ENCODE data around the gene WDR53. TPM values are rescaled to one million over a fixed set of nuclear protein-coding genes. Genes with fewer than 3 reads are reported as not detected.

Gene WDR53
- polyA plus RNA-seq, 1 donor from 2014 or later, result 4.3 TPM

DNA sequence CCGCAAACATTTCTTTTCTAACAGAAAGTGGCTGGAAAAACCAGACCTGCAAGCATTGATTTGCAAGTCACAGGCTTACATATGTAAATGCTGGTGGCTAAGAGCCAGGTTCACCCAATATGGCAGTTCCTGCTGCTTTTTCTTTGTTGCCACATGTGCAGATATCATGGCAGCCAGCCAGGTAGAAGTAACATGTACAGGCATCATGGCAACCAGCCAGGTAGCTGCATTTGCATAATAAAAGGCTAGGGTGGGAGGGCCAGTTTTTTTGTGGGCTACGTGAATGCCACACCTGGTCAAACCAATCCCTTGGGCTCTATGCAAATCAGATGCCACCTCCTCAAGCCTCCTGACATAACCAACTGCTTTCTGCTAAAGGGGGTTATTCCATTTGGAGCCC is 50.4 kb downstream of the WDR53 start:
- Histone ChIP-seq H3K27ac (ENCODE audit: low read length) (no peak overlapping the region), H3F3A (ENCODE audit: insufficient read depth, low read length, poor library complexity, severe bottlenecking) (no peaks in the 10 kb centered on the region), H3K79me2 (replicated peaks; ENCODE audit: insufficient read depth, low read length) (no peaks in the 10 kb centered on the region), H2AFZ (ENCODE audit: low read depth, low read length) (no peak overlapping the region), H3K27me3 (ENCODE audit: insufficient read depth, low read depth, low read length) (no peaks in the 10 kb centered on the region), H3K4me3 (ENCODE audit: low read length) (no peak overlapping the region), H3K9me3 (ENCODE audit: low read length) (peaks cover 9% of the 10 kb centered on the region), H3K9ac (ENCODE audit: low read length) (no peak overlapping the region), H4K20me1 (ENCODE audit: insufficient read depth) (no peaks in the 10 kb centered on the region), H3K4me2 (ENCODE audit: low read length) (no peak overlapping the region), H3K9me2 (ENCODE audit: insufficient read depth, low read length) (no peaks in the 10 kb centered on the region), H3K36me3 (ENCODE audit: insufficient read depth, low read length) (no peaks in the 10 kb centered on the region)
- TF ChIP-seq TAF1 (IDR thresholded peaks at IDR 0.05; ENCODE audit: low read depth), result no peak

DNA sequence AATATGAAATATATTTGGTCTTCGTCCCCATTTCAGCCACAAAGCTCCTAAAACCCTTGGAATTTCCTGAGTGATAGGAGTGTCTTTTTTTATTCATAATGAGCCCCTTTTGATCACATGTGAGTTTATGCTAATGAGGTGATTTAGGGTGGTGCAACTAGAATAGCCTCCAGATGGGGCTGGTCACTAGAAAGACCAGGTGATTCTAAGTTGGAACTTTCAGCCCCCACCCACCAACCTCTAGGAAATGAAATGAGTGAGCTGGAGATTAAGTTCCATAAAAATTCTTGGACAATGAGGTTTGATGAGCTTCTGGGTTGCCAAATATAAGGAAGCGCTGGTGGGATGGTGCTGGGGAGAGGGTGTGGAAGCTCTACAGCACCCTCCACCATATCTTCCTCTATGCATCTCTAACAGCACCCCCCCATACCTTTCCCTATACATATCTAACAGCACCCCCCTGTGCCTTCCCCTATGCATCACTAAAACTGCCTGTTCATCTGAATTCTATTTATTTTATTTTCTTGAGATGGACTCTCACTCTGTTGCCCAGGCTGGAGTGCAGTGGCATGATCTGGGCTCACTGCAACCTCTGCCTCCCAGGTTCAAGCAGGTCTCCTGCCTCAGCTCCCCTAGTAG is 51.1 kb downstream of the WDR53 start:
- H3K9ac ChIP-seq (ENCODE audit: low read length), result no peak overlapping the region
- H3F3A ChIP-seq (ENCODE audit: insufficient read depth, low read length, poor library complexity, severe bottlenecking), result no peaks in the 10 kb centered on the region
- no peaks in the 10 kb centered on the region for H3K79me2 ChIP-seq (replicated peaks; ENCODE audit: insufficient read depth, low read length)
- TF ChIP-seq, protein P1, sequence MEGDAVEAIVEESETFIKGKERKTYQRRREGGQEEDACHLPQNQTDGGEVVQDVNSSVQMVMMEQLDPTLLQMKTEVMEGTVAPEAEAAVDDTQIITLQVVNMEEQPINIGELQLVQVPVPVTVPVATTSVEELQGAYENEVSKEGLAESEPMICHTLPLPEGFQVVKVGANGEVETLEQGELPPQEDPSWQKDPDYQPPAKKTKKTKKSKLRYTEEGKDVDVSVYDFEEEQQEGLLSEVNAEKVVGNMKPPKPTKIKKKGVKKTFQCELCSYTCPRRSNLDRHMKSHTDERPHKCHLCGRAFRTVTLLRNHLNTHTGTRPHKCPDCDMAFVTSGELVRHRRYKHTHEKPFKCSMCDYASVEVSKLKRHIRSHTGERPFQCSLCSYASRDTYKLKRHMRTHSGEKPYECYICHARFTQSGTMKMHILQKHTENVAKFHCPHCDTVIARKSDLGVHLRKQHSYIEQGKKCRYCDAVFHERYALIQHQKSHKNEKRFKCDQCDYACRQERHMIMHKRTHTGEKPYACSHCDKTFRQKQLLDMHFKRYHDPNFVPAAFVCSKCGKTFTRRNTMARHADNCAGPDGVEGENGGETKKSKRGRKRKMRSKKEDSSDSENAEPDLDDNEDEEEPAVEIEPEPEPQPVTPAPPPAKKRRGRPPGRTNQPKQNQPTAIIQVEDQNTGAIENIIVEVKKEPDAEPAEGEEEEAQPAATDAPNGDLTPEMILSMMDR (IDR thresholded peaks at IDR 0.05; ENCODE audit: poor library complexity, severe bottlenecking), result no peak
- no peak for TF ChIP-seq RAD21 (conservative IDR thresholded peaks at IDR 0.05)
- H3K4me3 ChIP-seq (ENCODE audit: low read length), result no peak overlapping the region
- H3K9me2 ChIP-seq (ENCODE audit: insufficient read depth, low read length), result no peaks in the 10 kb centered on the region
- no peaks in the 10 kb centered on the region for H3K36me3 ChIP-seq (ENCODE audit: insufficient read depth, low read length)
- H3K27me3 ChIP-seq (ENCODE audit: insufficient read depth, low read depth, low read length), result no peaks in the 10 kb centered on the region
- H3K9me3 ChIP-seq (ENCODE audit: low read length), result peaks cover 9% of the 10 kb centered on the region
- H2AFZ ChIP-seq (ENCODE audit: low read depth, low read length), result no peak overlapping the region
- H3K27ac ChIP-seq (ENCODE audit: low read length), result no peak overlapping the region
- H4K20me1 ChIP-seq (ENCODE audit: insufficient read depth), result no peaks in the 10 kb centered on the region
- H3K4me2 ChIP-seq (ENCODE audit: low read length), result no peak overlapping the region

DNA sequence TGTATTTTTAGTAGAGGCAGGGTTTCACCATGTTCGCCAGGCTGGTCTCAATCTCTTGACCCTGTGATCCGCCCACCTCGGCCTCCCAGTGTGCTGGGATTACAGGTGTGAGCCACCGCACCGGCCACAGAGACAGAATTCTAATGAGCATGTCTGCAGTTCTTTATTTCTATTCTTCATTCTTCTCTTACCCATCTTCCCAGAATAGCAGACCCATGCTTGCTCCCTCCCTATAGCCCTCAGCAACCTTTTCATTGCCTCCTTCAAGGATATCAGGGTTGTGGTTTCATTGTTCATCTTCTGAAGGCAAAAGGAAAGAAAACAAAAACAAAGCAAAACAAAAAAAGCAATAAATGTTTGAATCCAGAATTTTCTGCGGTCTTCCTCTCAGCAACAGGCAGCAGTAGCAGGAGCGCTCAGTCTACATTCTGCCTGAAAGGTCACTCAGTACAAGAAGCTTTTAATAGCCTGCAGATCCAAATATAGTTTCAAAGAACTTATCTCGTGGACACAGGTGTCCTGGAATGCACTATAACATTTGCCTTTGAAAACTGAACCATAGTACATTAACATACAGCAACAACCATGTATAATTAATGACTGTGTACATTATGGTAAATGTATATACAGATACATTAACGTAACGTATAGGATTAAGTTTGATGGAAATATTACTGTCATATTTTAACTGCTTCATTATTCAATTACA is 53.3 kb downstream of the WDR53 start, which contains the start of gene SMCO1:
Gene SMCO1 (minus strand): TSS at position 434 of the 709 bp plus-strand sequence. CDS start 137 bp downstream, at position 297.
- H3K4me2 ChIP-seq (ENCODE audit: low read length), result no peak within 1 kb of the TSS
- TF ChIP-seq POLR2AphosphoS5 (IDR thresholded peaks at IDR 0.05) (no peak), RAD21 (conservative IDR thresholded peaks at IDR 0.05) (no peak), EZH2 (IDR thresholded peaks at IDR 0.05; ENCODE audit: borderline replicate concordance, insufficient read depth, low read length, poor library complexity, severe bottlenecking) (no peak), EP300 (conservative IDR thresholded peaks at IDR 0.05; ENCODE audit: poor library complexity, severe bottlenecking) (no peak), MXI1 (conservative IDR thresholded peaks at IDR 0.05; ENCODE audit: poor library complexity, severe bottlenecking) (no peak), SMC3 (conservative IDR thresholded peaks at IDR 0.05; ENCODE audit: poor library complexity) (no peak), TAF1 (IDR thresholded peaks at IDR 0.05; ENCODE audit: low read depth) (no peak)
- TF ChIP-seq, protein P1 (IDR thresholded peaks at IDR 0.05; ENCODE audit: poor library complexity, severe bottlenecking), result no peak
- TF ChIP-seq, protein P2, sequence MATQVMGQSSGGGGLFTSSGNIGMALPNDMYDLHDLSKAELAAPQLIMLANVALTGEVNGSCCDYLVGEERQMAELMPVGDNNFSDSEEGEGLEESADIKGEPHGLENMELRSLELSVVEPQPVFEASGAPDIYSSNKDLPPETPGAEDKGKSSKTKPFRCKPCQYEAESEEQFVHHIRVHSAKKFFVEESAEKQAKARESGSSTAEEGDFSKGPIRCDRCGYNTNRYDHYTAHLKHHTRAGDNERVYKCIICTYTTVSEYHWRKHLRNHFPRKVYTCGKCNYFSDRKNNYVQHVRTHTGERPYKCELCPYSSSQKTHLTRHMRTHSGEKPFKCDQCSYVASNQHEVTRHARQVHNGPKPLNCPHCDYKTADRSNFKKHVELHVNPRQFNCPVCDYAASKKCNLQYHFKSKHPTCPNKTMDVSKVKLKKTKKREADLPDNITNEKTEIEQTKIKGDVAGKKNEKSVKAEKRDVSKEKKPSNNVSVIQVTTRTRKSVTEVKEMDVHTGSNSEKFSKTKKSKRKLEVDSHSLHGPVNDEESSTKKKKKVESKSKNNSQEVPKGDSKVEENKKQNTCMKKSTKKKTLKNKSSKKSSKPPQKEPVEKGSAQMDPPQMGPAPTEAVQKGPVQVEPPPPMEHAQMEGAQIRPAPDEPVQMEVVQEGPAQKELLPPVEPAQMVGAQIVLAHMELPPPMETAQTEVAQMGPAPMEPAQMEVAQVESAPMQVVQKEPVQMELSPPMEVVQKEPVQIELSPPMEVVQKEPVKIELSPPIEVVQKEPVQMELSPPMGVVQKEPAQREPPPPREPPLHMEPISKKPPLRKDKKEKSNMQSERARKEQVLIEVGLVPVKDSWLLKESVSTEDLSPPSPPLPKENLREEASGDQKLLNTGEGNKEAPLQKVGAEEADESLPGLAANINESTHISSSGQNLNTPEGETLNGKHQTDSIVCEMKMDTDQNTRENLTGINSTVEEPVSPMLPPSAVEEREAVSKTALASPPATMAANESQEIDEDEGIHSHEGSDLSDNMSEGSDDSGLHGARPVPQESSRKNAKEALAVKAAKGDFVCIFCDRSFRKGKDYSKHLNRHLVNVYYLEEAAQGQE (IDR thresholded peaks at IDR 0.05; ENCODE audit: borderline replicate concordance), result no peak

More for the DNA sequence above, 53.3 kb downstream of the WDR53 start, which contains the start of gene SMCO1:
- no peaks in the 10 kb centered on the region for H3K36me3 ChIP-seq (ENCODE audit: insufficient read depth, low read length)
- no peaks in the 10 kb centered on the region for H3K79me2 ChIP-seq (replicated peaks; ENCODE audit: insufficient read depth, low read length)
- no peak within 1 kb of the TSS for H3K4me3 ChIP-seq (ENCODE audit: low read length)
- peaks cover 9% of the 10 kb centered on the region for H3K9me3 ChIP-seq (ENCODE audit: low read length)
- H3F3A ChIP-seq (ENCODE audit: insufficient read depth, low read length, poor library complexity, severe bottlenecking), result no peaks in the 10 kb centered on the region
- no peaks in the 10 kb centered on the region for H4K20me1 ChIP-seq (ENCODE audit: insufficient read depth)
- no peak within 1 kb of the TSS for H3K9ac ChIP-seq (ENCODE audit: low read length)
- no peak within 1 kb of the TSS for H2AFZ ChIP-seq (ENCODE audit: low read depth, low read length)
- H3K27me3 ChIP-seq (ENCODE audit: insufficient read depth, low read depth, low read length), result no peaks in the 10 kb centered on the region
- H3K27ac ChIP-seq (ENCODE audit: low read length), result no peak within 1 kb of the TSS
- no peaks in the 10 kb centered on the region for H3K9me2 ChIP-seq (ENCODE audit: insufficient read depth, low read length)
